Right lobe of liver (tissue), 6 donors: ENCODE results near the gene APOL2. TPM values are rescaled to one million over a fixed set of nuclear protein-coding genes. Genes with fewer than 3 reads are reported as not detected.

Source experiments
- ATAC-seq, 4 donors: fragments of 200-7000 bp; cut with Tn5 transposase; one replicate each; pipeline ENCODE4 v1.9.1; 2020; ENCODE audit warnings: mild to moderate bottlenecking in 4 of 4, moderate library complexity in 4 of 4
- DNase-seq, 3 donors: peaks; one replicate each; pipeline ENCODE4 v3.0.0-alpha.2; 2020
- H3K27ac ChIP-seq, 3 donors: fragments of 200-600 bp; one replicate each; pipeline ENCODE4 v1.8.0; 2022
- H3K27me3 ChIP-seq, 2 donors: fragments of 200-600 bp; one replicate each; pipeline ENCODE4 v1.8.0; 2022
- H3K36me3 ChIP-seq, 4 donors: fragments of 200-600 bp; sonication (generic) in 1 of 4; one replicate each; pipeline versions ENCODE4 v1.5.1 to v1.8.0; 2017 to 2022; ENCODE audit warnings: control low read depth in 1 of 4
- H3K4me1 ChIP-seq, 4 donors: fragments of 200-600 bp; sonication (generic) in 1 of 4; one replicate each; pipeline versions ENCODE4 v1.5.1 to v1.8.0; 2017 to 2022; ENCODE audit warnings: control low read depth in 1 of 4
- H3K4me3 ChIP-seq, 3 donors: fragments of 200-600 bp; one replicate each; pipeline ENCODE4 v1.8.0; 2022
- H3K9me3 ChIP-seq, 4 donors: fragments of 200-600 bp; sonication (generic) in 1 of 4; one replicate each; pipeline versions ENCODE4 v1.5.1 to v1.8.0; 2017 to 2022; ENCODE audit warnings: control low read depth in 1 of 4
- POLR2A ChIP-seq: fragments of 450-650 bp; IDR thresholded peaks from one replicate; pipeline ENCODE4 v1.6.1; 2017; ENCODE audit warnings: antibody characterized with exemption, mild to moderate bottlenecking
- WGBS: methylation state at CpG from one replicate; pipeline ENCODE4 v1.1.6; 2018; ENCODE audit warnings: low coverage, low lambda C conversion rate; ENCODE audit not compliant: insufficient coverage; ENCODE audit errors: missing lambda C conversion rate; 5-methylcytosine and 5-hydroxymethylcytosine counted together
- intact Hi-C, 2 donors: fragments of 100-400 bp; cut with DNase I; formaldehyde crosslinking; loops; one replicate each; pipeline versions ENCODE4 v1.11.2 to v1.14.1; 2022
- total RNA-seq, 6 experiments: library from RNA; depleted of rRNA in 2 of 6; stranded (reverse); fragments of >200 nt in 2 of 6; fragmentation: NEBNext Ultra II Directional in 3 of 6; extraction: Animal tissue kit (Norgen Biotek cat#: 25700) in 3 of 6; gene quantifications; one replicate each; pipeline versions ENCODE4 v1.1.0 to v1.2.4, GENCODE V29; 2016 to 2023
- TF ChIP-seq, protein P1 (sequence below), 4 donors: fragments of 200-600 bp in 3 of 4; fragments of 450-650 bp in 1 of 4; IDR thresholded peaks; one replicate each; pipeline versions ENCODE4 v1.5.1 to v1.8.0; 2016 to 2022; ENCODE audit warnings: antibody characterized with exemption in 4 of 4, mild to moderate bottlenecking in 2 of 4
- donor health status: DM: no; HTN: yes; CAD: no.
- donor health status: DM: no; HTN: no; CAD: no.
- donor health status: DM: no; HTN: no; CAD: no.
- donor health status: DM: no; HTN: yes; CAD: no.
- donor health status: DM: no; HTN: yes; CAD: no.

Gene APOL2
- total RNA-seq, 6 experiments from 2014 or later, result 40.8 to 121 (median 57.5) TPM

DNA sequence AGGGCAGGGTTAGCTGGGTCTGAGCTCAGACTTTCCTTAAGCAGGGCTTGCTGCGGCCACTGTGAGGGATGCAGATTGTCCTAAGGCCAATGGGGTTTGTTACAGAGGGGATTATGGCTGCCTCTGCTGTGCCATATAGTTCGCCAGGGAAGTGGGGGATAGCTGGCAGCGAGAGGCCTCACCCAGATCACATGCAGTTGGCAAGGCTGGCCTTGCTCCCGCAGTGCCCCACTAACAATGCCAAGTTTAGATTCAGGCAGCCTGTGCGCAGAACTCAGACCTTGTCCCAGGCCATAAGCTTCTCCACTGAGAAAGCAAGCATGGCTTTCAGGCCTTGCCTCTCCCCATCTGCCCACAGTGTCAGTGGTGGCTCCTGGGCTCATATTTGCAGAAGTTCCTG, 4.7 kb upstream of the APOL2 start:
- Histone ChIP-seq H3K27me3 (no peaks in the 10 kb centered on the region), H3K27ac (no peak overlapping the region), H3K36me3 (no peaks in the 10 kb centered on the region), H3K4me3 (no peak overlapping the region), H3K4me1 (peaks cover 0 to 15% (median 0%) of the 10 kb centered on the region in 4 donors), H3K9me3 (no peaks in the 10 kb centered on the region)
- DNase-seq (no peak), ATAC-seq (no peak)
- intact Hi-C loops, result no loop called here
- no peak for TF ChIP-seq POLR2A
- TF ChIP-seq, protein P1, sequence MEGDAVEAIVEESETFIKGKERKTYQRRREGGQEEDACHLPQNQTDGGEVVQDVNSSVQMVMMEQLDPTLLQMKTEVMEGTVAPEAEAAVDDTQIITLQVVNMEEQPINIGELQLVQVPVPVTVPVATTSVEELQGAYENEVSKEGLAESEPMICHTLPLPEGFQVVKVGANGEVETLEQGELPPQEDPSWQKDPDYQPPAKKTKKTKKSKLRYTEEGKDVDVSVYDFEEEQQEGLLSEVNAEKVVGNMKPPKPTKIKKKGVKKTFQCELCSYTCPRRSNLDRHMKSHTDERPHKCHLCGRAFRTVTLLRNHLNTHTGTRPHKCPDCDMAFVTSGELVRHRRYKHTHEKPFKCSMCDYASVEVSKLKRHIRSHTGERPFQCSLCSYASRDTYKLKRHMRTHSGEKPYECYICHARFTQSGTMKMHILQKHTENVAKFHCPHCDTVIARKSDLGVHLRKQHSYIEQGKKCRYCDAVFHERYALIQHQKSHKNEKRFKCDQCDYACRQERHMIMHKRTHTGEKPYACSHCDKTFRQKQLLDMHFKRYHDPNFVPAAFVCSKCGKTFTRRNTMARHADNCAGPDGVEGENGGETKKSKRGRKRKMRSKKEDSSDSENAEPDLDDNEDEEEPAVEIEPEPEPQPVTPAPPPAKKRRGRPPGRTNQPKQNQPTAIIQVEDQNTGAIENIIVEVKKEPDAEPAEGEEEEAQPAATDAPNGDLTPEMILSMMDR (IDR thresholded peaks at IDR 0.05), result no peak
- 40% methylated on average over 1 of the region's 5 CpGs for whole genome bisulfite sequencing

DNA sequence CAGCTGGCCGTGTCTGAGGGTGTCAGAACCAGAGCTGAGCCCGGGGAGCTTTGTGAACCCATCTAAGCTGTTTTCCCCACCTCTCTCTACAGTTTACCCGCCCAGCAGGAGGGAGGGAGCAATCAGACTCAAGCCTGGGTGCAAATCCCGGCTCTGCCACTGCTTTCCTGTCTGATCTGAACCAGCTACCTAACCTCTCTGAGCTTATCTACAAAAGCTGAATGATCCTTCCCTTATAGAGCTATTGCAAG, 252 bp downstream of the APOL2 start:
- intact Hi-C loops, result loop anchor here (10.0 kb wide), 1 partner anchor 46 kb away; no protein-coding TSS in a partner anchor
- TF ChIP-seq, protein P1 (IDR thresholded peaks at IDR 0.05), result no peak
- TF ChIP-seq POLR2A, result no peak
- Histone ChIP-seq H3K4me3 (peak overlapping the region; percentile 73 to 84 (median 78)), H3K27me3 (no peaks in the 10 kb centered on the region), H3K36me3 (peaks cover 0 to 2% (median 0%) of the 10 kb centered on the region in 4 donors), H3K9me3 (no peaks in the 10 kb centered on the region), H3K27ac (peak overlapping the region; percentile 78 to 95 (median 90)), H3K4me1 (peaks cover 0 to 22% (median 5%) of the 10 kb centered on the region in 4 donors)
- WGBS, result 0% methylated on average over 1 of the region's 4 CpGs
- no peak for DNase-seq
- ATAC-seq, result peak; percentile 6 to 24 (median 20)

DNA sequence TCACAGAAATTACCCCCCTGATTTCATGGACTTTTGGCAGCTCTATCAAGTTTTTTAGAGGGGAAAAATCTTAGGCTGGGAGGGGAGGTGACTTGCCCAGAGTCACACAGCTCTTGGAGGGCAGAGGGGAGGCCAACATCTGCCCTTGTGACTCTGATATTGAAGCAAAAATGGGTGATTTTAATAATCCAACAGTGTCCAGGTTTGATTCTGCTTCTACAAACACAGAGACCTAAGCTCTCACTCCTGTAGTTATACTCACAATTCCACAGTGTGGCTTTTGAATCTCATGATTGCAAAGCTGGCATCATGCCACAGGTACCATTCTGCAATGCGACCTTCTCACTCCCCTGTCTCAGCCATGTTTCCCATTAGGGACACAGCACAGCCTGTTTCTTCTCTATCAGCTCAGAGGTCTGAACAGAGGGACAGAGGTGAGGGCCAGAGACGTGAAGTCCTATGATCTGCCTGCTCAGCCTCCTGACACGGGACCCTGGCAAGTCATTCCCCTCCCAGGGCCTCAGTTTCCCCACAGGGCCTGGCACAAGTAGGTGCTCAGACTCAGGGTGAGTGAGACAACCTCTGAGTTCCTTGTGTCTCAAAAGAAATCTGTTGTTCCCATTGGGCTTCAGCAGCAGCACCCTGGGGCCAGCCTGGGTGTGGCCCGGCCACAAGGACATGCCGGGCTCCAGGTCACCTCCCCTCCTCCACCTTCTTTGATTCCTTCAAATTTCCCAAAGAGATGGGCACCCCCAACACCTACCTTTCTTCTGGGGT, 766 bp downstream of the APOL2 start:
- ATAC-seq (peak; percentile 24 to 56 (median 45)), DNase-seq (peak in 1 of 3 donors; percentile 67)
- Histone ChIP-seq H3K27ac (peak overlapping the region; percentile 78 to 95 (median 90)), H3K4me1 (peaks cover 0 to 22% (median 7%) of the 10 kb centered on the region in 4 donors), H3K4me3 (peak overlapping the region; percentile 73 to 84 (median 78)), H3K27me3 (no peaks in the 10 kb centered on the region), H3K36me3 (peaks cover 0 to 5% (median 0%) of the 10 kb centered on the region in 4 donors), H3K9me3 (no peaks in the 10 kb centered on the region)
- WGBS, result 0% methylated on average over 5 of the region's 5 CpGs
- intact Hi-C loops, result loop anchor here (10.0 kb wide), 1 partner anchor 46 kb away; no protein-coding TSS in a partner anchor
- no peak for TF ChIP-seq POLR2A
- TF ChIP-seq, protein P1 (IDR thresholded peaks at IDR 0.05), result no peak

DNA sequence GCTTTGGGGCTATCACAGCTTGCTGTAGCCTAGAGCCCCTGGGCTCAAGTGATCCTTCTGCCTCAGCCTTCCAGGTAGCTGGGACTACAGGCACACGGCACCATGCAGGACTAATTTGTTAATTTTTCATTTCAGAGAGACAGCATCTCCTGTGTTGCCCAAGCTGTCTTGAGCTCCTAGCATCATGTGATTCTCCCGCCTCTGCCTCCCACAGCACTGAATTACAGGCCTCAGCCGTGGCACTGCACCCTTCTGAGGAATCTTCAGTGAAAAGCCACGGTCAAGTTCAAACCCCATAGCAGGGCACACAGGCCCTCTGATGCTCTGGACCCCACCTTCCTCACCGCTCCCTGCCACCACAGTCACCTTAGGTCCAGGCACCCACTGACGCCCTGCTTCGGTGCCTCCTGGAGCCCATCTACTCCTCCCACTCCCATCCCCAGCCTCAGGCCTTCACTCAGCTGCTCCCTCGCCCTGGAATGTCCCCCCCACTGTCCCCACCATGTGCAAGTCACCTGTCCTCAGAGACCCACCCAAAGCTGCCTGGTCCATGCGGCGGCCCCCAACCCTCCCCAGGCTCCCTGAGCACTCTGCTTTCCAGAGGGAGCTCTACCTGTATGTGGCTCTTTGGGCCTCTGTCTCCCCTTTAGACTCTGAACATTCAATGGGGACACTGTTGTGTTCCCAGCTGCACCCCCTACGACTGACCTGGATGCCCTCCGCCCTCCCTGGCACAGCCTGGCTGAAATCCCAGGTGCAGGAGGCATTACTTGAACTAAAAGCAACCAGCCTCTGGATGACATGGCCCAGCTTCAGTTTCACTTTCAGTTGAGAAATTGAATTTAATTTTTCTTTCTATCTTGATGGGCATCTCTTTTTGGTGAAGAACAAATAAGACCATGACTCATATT, 1.6 kb downstream of the APOL2 start:
- DNase-seq, result peak in 2 of 3 donors; percentile 78 to 82
- Histone ChIP-seq H3K9me3 (no peaks in the 10 kb centered on the region), H3K4me3 (peak overlapping the region; percentile 73 to 84 (median 78)), H3K4me1 (peaks cover 0 to 22% (median 11%) of the 10 kb centered on the region in 4 donors), H3K36me3 (peaks cover 0 to 9% (median 0%) of the 10 kb centered on the region in 4 donors), H3K27me3 (no peaks in the 10 kb centered on the region), H3K27ac (peak overlapping the region; percentile 78 to 95 (median 90))
- 17% methylated on average over 8 of the region's 12 CpGs for WGBS
- TF ChIP-seq, protein P1 (IDR thresholded peaks at IDR 0.05), result no peak
- no peak for TF ChIP-seq POLR2A
- ATAC-seq, result peak; percentile 47 to 63 (median 58)
- intact Hi-C loops, result loop anchor here (10.0 kb wide), 1 partner anchor 47 kb away; no protein-coding TSS in a partner anchor
